ENCODE data around the gene SFRP4. TPM values are rescaled to one million over a fixed set of nuclear protein-coding genes. Genes with fewer than 3 reads are reported as not detected.

SFRP4 gene
- total and polyA plus RNA-seq, 2 donors (not counting 3 experiments of a cell fraction or from before 2014, with no cell fraction given), result not detected

- intact Hi-C loops (cut with micrococcal nuclease), result no loop called here
- Histone ChIP-seq H3K9ac (replicated peaks; ENCODE audit: extremely low read depth, insufficient read depth, low read length) (no peak overlapping the region), H3K36me3 (ENCODE audit: control insufficient read depth in 2 of 2, extremely low read depth in 1 of 2, insufficient read depth in 2 of 2, low read length in 2 of 2) (no peaks in the 10 kb centered on the region), H3K9me1 (replicated peaks; ENCODE audit: control insufficient read depth, extremely low read depth, insufficient read depth, low read length) (no peaks in the 10 kb centered on the region), H3K9me3 (replicated peaks; ENCODE audit: control insufficient read depth, insufficient read depth, low read length) (no peaks in the 10 kb centered on the region), H3K79me2 (ENCODE audit: control insufficient read depth, insufficient read depth, low read length) (no peaks in the 10 kb centered on the region), H3K27ac (ENCODE audit: insufficient read depth, low read depth, low read length) (no peak overlapping the region), H4K20me1 (replicated peaks; ENCODE audit: control insufficient read depth, extremely low read depth, insufficient read depth, low read length) (no peaks in the 10 kb centered on the region), H3K4me3 (replicated peaks in 1 of 3; ENCODE audit: insufficient read depth in 1 of 3, low read depth in 1 of 3, low read length in 3 of 3) (no peak overlapping the region), H3K4me1 (ENCODE audit: control insufficient read depth, extremely low read depth, insufficient read depth, low read length) (no peaks in the 10 kb centered on the region), H2AFZ (ENCODE audit: low read depth, low read length) (no peak overlapping the region), H3K27me3 (ENCODE audit: control insufficient read depth in 2 of 2, insufficient read depth in 2 of 2, low read length in 2 of 2) (no peaks in the 10 kb centered on the region), H3K4me2 (ENCODE audit: insufficient read depth, low read length) (no peak overlapping the region)
- DNase-seq (ENCODE audit: low read depth, low spot score) (no peak), FAIRE-seq (no peak)
- dilution Hi-C loops (cut with MboI; ENCODE audit: extremely low pct_ligation_motif_present, low sequenced_read_pairs), result no loop called here
- TF ChIP-seq GATA2 (IDR thresholded peaks at IDR 0.05; ENCODE audit: insufficient read depth, insufficient read length, low read depth, low read length) (no peak), FOS (IDR thresholded peaks at IDR 0.05; ENCODE audit: borderline replicate concordance, insufficient read depth, low read length) (no peak), EZH2 (IDR thresholded peaks at IDR 0.05; ENCODE audit: borderline replicate concordance, low read depth, low read length, severe bottlenecking) (no peak), POLR2A (IDR thresholded peaks at IDR 0.05; ENCODE audit: low read depth, low read length) (no peak), MYC (IDR thresholded peaks at IDR 0.05; ENCODE audit: low read depth, low read length) (no peak), MAX (IDR thresholded peaks at IDR 0.05; ENCODE audit: insufficient read depth, insufficient read length) (no peak), CTCF (IDR thresholded peaks at IDR 0.05; ENCODE audit: extremely low read depth in 1 of 2, insufficient read depth in 1 of 2, low read depth in 1 of 2, low read length in 2 of 2) (no peak), JUN (IDR thresholded peaks at IDR 0.05; ENCODE audit: borderline replicate concordance, insufficient read depth, insufficient read length, low read depth) (no peak), POLR2AphosphoS5 (IDR thresholded peaks at IDR 0.05; ENCODE audit: insufficient read depth, low read depth, low read length) (no peak)
- CTCF ChIA-PET, result no interaction called here
- BruUV-seq (replicated peaks), result no TSS peak
- POLR2A ChIA-PET, result no interaction called here
Observed at GRCh38 chr7:37947941-37948210, 31.3 kb upstream of the SFRP4 start.
